ENCODE results near the gene SACM1L.

The SACM1L gene

DNA sequence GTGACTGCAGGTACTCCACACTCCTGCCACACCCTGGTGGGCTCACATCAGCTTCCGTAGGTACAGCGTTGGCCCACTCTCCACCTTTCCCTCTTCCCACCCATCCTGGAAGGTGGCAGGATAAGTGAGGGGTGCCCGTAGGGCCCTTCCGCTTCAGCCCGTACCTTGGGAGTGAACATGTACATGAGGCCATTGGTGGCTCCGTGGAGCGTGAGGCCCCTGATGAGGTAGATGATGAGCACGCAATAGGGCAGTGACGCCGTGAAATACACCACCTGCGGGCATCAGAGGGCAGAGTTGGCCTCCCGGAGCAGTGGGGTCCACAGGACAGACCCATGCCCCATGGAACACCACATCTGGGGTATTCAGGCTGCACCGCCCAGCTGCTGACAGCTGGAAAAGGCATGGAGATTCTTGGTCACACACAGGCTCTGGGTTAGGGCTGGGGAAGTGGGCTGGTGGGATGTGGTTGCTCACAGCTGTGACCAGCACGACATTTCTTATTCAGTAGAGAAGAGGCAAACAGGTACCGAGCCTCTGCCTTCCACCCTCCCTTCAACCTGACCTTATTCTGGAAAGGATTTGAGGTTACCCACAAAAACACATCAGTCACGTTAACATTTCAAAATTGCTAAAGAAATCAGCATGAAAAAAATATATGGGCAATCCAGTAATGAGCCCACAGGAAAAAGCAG, 83.3 kb downstream of the SACM1L start:
- no peak for DNase-seq

DNA sequence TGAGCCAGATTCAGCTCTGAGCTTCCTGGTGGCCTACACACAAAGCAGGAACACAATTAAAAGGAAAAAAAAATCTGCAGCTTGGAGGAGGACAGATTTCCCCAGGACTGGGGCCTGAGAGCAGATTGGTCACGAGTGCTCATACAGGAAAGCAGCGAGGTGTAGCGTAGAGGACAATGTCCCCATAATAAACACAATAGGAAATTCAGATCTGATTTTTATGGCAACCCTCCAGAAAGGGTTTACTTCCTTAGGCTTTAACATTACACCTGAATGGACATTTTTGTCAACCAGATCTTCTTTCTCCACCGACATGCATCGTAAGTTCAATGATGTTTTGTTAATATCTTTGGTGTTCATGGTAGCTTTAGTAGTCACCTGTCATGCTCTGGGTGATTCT, 83.9 kb downstream of the SACM1L start:
- DNase-seq: no peak

DNA sequence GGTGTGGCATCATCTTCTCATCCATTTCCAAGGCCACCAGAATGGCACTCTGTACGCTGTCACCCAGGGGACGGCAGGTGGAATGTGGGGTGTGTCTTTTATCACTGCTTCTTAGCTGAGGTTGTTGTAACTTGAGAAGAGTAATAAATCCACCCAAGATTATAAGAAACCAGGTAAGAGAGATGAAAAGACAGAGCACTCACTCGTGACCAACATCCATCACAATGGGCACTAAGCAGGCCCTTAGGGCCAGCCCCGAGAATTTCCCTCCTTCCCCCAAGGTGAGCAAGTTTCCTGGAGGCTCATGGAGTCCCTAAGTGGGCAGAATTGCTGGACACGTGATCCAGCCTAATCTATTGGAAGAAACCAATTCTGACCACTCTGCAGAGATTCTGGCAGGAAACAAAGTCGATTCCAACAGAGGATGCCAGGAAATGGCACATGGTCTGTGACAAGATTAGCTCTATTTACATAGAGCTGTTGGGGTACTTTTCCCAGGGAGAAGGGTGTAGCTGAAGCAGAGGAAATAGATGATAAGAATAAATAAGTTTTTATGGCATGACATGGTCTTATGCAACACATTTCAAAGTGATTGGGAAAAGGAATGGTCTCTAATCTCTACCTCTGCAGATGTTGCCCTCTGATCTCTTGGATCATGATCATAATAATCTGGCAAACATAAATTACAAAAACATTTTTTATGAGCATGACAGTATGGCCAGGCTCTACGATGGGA, 84.7 kb downstream of the SACM1L start:
- DNase-seq: no peak

DNA sequence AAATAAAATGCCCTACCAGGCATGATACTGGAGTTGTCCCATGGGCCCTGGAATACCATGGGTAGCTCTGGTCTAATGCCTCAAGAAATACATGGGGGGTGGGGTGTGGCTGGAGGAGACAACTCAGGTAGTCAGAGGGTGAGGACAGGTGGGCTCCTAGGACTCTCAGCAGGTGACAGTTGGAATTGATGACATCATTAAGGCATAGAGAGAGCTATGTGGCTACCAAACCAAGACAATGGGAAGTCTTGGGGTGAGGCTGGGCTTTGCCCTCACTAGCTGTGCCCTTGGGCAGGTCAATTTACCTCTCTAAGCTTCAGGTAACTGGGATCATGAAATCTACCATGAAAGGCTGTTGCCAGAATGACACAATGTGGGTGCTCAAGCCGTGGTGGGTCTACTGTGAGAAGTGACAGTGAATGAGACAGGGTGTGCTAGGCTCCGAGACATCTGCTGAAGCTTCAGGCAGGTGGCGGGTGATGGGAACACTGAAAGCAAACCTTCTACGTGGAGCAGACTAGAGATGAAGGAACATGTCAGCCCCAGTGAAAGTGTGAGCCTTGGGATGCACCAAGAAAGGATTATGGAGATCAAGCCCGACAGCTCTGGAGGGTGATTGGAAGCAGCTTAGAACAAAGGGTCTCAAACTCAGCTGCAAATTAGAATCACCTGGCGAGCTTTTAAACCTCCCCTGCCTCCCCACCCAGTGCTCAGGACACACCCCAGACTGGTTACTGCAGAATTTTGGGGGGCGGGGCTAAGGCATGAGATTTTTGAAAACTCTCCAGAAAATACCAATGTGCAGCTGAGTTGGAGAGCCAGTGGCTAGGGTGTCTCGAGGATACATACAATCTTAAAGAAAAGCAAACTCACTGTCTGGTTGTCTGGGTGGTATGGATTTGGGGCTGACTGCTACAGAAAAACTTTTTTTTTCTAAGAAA, 85.7 kb downstream of the SACM1L start:
- DNase-seq: no peak

DNA sequence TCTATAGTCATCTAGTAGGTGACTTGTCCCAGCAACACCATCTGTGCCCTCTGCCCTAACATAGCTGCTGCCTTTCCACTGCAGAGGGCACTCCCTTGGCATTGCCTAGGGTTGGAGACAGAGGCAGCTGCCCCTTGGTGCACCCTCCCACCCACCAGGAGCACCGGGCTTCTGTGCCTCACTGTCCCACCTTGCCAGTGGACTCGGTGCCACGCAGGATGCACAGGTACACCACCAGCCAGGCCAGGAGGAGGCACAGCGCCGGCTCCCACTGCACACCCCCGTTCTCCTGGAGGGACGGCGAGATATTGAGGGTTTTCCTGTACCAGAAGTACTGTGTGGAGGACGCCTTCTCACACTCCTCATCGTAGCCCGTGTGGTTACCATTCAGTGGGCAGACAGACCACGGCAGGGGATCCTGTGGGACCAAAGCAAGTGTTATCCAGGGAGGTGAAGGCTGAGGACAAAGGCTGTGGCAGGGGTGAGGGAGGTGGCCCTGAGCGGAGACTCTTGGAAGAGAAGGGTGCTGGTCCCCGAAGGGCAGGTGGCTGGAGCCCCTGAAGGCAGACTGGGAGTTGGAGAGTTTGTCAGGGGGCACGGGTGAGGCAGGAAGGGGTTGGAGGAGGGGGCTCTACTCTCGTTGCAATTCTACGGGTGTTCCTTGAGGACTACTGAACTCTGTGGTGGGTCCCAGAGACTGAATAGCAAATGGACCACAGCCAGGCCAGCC, 86.5 kb downstream of the SACM1L start:
- DNase-seq: no peak

DNA sequence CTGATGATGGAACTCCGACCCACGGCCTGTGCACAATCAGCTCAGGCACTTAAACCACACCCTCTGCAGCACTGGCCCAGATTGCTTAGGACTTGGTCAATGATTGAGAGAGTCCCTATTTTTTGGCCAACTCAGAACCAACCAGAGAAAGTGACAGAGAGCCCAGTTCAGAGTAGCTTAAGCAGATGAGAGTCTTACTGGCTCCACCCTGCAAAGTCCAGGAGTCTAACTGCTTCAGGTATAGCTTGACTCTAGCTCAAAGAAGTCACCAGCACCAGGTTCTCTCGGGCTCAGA, 87.1 kb downstream of the SACM1L start:
- no peak for DNase-seq

DNA sequence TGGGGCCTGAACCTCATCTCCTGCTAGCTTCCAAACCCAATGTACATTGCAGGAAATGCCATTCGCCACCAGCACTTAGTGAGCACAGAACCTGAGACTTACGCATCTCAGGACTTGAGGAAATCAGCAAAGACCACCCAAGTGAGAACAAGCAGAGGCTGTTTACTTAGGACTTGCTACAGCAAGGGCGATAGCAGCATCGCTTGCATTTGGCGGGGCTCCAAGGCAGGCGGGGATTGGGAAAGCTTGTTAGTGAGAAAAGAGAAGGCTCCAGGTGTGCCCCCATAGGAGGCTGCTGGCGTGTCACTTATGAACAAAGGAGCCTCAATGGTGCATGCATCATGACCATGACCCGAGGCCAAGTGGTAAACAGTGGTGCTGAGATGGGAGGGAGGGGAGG, 87.4 kb downstream of the SACM1L start:
- peak; percentile 3 for DNase-seq

DNA sequence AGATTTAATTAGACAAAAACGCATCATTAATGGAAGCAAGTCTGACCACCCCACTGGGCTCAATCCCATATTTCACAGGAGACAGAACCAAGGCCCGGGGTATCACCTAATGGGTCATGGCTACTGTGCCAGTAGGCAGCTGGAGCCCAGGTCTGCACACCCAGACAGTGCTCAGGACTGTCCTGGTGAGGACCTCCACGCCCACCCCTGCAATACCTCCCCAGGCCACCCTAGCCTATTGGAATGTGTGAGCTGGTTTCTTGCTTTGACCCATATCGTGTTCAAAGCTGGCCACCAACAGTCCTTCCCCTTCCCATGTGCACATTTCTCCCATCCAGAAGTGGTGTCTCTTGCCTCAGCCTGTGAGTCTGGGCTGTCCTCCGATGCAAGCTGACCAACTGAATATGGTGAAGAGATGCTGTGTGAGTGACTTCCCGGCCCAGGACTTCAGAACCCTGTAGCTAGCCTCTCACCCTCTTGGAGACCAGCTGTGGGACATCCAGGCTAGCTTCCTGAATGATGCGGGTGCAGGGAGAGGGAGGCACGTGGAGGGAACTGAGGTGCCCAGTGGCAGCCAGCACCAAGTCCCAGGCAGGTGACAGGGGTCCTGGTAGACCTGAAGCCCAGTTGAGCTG, 88.0 kb downstream of the SACM1L start:
- no peak for DNase-seq

DNA sequence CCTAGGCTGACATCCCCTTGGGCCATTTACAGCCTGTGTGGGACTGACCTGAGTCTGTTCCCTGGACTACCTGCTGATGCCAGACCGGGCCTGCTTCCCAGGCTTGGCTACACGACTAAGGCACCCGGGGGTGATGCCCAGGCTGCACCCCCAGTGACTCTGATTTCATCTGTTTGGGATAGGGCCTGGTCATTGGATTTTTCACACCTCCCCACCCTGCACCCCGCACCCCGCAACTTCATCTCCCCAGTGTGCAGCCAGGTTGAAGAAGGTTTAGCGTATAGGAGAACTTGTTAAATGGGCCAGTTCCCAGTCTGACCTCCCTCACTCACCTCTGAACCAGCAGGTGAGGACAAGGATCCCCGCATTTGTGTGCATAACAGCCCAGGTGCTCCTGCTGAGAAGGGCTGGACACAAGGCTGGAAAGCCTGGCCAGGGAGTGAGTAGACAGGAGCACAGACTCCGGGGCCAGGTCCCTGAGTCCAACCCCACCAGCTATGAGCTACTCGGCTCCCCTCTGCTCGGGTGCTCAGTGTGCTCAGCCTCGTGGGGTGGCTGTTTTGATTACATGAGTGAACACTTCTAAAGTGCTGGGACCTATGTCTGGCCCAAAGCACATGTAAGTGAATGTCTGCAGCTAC, 88.7 kb downstream of the SACM1L start:
- DNase-seq: no peak

DNA sequence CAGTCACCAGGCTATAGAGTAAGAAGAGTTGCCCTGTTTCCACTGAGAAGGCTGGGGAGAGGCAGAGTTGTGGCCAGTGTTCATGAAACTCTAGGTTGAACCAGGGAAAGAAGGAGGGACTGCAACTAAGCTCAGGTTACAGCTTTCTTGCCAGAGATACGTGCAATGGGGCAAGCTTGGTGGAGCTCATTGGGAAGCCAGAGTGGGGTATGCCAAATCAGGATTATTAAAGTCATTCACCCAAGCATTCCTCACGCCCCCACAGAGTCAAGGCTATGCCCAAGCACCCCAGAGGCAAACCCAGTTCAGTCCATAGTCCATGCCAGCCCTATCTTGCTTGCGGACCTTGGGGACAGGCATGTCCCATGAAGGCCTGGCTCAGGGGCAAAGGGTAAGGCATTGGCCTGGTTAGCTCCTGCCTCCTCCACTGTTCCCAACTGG, 89.6 kb downstream of the SACM1L start:
- no peak for DNase-seq

DNA sequence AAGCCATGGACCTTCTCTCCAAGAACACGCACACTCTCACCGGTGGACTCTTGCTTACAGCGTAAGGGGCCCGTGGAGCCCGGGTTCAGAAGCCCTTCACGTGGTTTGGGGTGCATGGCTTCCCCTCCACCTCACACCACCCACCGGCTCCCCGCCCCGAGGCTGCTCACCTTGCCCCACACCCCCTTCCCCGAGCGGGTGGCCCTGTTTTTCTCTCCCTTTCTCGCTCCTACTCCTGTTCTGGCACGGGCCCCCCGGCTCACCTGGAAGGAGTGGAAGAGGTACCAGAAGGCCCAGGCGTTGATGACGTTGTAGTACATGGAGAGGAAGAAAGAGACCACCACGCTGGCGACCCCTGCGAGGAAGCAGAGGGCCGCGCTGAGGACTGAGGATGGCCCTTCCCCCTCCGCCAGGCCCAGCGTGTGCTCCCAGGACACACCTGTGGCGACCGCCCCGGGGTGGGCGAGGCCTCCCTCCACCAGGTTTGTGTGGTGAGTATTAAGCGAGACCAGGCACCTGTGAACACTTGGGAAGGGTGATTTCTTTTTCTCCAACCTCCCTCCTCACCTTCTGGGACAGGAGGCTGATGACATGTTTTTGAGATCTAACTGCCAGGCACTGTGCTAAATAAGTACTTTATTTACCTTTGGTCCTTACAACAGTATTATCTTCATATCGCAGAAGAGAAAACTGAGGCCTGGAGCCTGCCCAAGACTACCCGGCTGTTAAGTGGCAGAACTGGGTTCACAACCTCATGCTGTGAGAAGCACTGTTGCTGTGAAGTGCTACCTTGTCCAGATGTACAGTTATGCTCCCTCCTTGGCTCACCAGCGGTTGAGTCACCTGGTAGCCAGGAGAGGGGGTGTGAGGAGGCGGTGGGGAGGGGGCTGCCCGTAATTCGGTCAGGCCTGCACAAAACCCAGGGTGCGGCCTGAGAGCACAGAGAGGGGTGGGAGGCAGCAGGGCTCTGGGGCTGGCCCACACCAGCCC, 90.8 kb downstream of the SACM1L start:
- DNase-seq: no peak

DNA sequence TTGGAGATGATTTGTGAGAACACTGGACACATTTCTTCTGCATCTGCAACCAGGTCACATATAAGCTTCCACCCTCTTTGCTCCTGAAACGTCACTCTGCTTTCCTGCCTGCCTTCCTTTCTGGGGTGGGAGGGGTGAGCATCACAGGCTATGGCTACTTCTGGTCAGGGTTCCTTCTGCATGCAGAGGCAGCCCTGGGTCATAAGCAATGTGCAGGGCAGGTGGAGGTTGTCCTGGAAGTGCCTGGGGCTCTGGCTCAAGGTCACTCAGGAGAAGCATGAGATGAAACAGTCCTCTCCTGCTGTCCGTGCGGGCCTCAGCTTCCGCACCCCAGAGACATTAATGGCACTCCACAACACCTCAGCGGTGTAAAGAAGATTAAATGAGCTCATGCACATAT, 92.1 kb downstream of the SACM1L start:
- DNase-seq: no peak

DNA sequence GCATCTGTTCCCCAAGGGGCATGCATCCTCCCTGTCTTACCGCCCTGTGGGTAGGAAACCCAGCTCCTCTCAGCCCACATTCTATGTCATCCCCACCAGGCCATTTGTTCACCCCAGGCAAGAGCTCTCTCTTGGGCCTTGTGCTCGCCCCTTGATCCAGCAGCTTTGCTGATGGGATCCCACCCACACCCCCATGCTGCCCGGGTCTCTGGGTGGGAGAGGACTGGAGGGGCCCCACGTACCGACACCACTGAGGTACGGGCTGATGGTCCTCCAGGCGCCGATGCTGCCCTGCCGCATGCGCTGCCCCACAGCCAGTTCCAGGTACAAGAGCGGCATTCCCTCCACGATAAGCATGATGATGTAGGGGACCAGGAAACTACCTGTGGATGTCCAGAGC, 92.6 kb downstream of the SACM1L start:
- no peak for DNase-seq

DNA sequence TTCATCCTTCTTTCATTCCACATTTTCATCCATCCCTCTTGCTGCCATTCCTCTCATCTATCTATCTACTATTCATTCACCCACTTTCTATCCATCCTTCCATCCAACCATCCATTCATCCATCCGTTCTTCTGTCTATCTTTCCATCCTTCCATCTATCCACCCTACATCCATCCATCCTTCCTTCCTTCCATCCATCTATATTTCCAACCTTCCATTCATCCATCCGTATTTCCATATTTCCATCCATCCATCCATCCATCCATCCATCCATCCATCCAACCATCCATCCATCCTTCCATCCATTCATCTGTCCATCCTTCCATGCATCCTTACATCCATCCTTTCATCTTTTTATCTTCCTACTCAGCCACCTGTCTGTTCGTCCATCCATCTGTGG, 93.2 kb downstream of the SACM1L start:
- DNase-seq: no peak

DNA sequence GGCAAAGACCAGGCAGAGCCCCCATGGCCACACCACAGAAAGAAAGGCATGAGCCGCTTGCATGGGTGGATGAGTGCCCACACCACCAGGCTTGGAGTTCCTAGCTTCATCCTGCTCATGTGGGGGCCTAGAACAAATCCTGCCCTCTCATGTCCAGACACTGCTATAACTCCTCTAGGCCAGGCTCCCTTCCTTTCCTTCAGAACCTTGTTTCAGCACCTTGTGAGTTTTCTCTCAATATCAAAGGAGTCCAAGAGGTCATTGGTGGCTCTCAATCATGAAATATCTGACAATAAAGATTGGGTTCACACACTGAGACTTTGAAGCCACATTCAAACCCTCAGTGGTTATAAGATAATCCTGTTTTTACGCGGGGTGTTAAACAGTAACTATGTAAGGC, 94.5 kb downstream of the SACM1L start:
- no peak for DNase-seq

DNA sequence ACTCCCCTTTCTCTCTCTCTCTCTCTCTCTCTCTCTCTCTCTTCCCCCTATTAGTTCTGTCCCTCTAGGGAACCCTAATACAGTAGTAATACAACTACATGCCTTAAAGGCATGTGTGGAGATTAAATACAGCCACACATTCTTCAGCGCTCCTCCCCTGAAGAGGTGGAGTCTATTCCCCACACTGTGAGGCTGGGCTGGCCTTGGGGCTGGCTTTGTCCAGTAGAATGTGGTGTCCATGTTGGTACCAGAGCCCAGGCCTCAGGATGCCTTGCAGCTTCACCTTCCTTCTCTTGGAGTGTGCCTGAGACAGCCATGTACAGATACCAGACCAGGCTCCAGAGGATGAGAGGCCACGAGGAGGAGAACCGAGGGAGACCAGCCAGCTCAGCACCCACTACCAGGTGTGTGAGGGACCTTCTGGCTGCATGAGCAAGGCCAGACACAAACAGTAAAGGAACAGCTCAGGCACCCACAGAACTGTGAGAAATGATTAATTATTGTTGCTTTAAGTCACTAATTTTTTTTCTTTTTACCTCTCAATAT, 96.5 kb downstream of the SACM1L start:
- no peak for DNase-seq

DNA sequence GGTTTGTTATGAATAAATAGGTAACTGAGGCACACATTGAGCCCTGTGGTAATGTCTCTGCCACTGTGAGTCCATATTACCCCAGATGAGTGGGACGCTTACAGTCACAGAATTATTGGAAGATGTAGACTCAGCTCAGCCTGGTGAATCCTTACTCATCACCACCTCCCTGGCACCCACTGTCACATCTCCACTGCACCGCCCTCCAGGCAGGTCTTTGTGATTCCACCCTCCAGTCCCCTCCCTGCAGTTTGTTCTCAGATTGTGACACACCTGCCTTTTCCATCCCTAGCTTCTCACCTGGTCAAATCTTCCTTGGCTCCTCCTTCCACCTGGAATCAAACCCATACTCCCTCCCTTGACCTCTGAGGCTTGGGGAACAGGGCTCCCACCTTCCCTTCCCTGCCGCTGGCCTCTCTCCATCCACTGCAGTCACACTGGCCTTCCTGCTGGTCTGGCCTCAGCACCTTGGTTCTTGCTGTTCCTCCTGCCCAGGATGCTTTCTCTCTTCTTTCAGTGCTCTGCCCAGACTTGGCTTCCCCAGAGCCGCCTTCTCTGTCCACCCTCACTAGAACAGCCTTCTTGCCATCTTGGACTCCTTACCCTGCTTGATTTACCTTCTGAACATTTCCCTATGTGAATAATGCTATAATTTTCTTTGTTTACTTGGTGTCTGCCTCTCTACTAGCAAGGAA, 97.8 kb downstream of the SACM1L start:
- peak; percentile 44 for DNase-seq

DNA sequence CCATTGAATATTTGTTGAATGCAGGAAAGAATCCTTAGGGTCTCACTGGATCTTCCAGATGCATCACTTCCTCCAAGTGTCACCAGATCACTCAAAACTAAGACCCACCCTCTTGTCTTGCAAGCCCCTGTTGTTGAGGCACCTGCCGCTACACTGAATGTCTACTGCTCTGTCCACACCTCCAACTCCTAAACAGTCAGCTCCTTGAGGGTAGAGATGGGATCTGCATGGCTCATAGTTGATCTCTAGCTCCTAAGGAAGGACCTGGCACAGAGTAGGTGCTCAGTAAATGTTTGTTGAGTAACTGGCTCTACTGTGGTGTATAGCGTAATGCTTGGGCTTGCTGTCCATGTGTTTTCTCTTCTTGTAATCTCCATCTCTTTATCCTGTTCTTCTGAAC, 98.4 kb downstream of the SACM1L start:
- no peak for DNase-seq

DNA sequence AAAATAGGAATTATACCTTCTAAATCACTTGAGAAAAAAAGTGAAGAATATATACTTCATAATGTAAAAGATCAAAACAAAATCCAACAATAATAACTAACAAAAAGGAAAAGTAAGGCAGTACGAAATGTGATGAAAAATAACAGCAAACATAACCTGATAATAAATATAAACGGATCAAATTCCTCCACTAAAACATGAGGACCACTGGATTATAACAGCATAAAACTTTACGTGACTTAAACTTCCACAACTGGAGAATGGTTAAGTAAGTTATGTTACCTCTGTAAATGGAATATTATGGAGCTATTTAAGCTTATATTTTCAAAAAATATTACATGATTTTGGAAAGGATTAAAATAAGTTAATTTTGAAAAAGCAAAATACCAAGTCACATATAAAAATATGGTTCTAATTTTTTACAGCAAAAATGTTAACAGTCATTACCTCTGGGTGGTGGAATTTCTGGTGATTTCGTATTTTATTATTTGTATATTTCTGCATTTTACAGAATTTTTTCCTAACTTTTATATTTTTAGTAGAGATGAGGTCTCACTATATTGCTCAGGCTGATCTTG, 100.1 kb downstream of the SACM1L start:
- no peak for DNase-seq

Data from NCI-H774 (cell line).